AG04450 (cell line): Measurements from ENCODE around the gene OSBPL10. TPM values are rescaled to one million over a fixed set of nuclear protein-coding genes. Genes with fewer than 3 reads are reported as not detected.
A peak's percentile ranks its signal among the peaks of the same experiment; 100 is the strongest.

Source experiments
- CTCF ChIA-PET: fragments of 300-600, 350-600 bp; formaldehyde crosslinking; extraction: SDS; loops from one replicate; lab custom pipeline; 2022; ENCODE audit warnings: antibody characterized with exemption, inconsistent platforms; lab: Charles Lee
- POLR2A ChIA-PET: fragments of 350-600 bp; formaldehyde crosslinking; extraction: SDS; loops from one replicate; lab custom pipeline; 2021; ENCODE audit warnings: antibody characterized with exemption, inconsistent platforms; lab: Yijun Ruan, JAX
- DNase-seq: peaks from one replicate; pipeline ENCODE4 v3.0.0-alpha.2; 2011; ENCODE audit warnings: low read depth, low spot score
- H3K27ac ChIP-seq: one replicate; pipeline ENCODE4 v1.5.1; 2012; ENCODE audit warnings: low read depth, low read length, control low read depth
- H3K27me3 ChIP-seq: one replicate; pipeline ENCODE4 v1.6.0; 2012; ENCODE audit warnings: low read length; ENCODE audit not compliant: control insufficient read depth, insufficient read depth
- H3K4me3 ChIP-seq: 2 replicates; pipeline ENCODE4 v1.5.1; 2011; ENCODE audit warnings: mild to moderate bottlenecking, low read depth, low read length, control low read depth
- H3K9me3 ChIP-seq: 2 replicates; pipeline ENCODE4 v1.5.1; 2012; ENCODE audit warnings: low read length; ENCODE audit not compliant: control insufficient read depth, insufficient read depth
- polyA plus RNA-seq: library from polyadenylated mRNA; depleted of rRNA; stranded (reverse); fragments of >200 nt; gene quantifications from 2 replicates; pipeline ENCODE4 v1.2.3, GENCODE V29; 2011
- TF ChIP-seq, protein P1 (sequence below): IDR thresholded peaks from 2 replicates; pipeline ENCODE4 v1.5.1; 2011; ENCODE audit warnings: low read depth, low read length, control low read depth, inconsistent platforms

OSBPL10 gene
- polyA plus RNA-seq, 1 experiment, result 13.2 TPM

DNA sequence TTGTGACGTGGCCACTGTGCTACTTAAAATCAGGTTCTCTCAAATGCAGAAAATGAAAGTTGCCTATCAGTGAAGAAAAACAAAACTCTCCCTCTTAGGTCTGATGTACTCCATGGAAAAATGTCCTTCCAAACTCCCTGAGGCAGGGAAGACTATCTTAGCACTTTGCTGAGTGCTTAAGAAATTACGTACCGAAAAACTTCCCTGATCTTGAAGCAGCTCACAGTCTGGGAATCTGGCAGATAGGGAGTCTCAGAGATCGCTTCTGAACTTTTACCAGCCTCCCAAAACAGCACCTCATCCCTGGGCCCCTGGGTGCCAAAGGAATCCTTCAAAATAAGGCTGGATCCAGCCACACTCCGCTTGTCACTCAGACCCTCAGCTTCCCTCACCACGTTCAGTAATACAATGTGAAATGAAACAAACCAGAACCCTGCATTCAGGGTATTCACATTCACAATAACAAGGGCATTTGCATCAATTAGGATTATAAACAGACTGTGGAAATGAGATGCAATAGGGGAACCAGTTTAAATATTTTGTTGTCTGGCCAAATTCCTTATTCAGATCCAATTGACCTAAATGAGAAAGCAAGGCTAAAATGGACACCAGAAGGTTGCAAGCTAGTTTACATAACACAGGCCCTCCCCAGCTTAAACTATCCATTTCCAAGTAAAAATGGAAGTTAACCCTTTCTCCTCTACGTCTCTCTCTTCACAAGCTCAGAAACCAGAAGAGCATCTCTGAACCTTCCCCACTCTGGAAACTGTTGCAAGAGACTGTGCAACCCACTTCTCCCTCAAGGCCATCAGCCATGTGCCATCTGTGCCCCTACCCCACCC, 20.9 kb downstream of the OSBPL10 start:
- Histone ChIP-seq H3K27ac (peak overlapping the region; percentile 49), H3K27me3 (no peaks in the 10 kb centered on the region), H3K9me3 (peaks cover 8% of the 10 kb centered on the region; the same call in 1 of the 2 replicates), H3K4me3 (peak overlapping the region; percentile 50)
- ChIA-PET POLR2A (interaction anchor here (0.6 kb wide), 1 partner anchor 11 kb away, joined by 3 read pairs; no protein-coding TSS in a partner anchor), CTCF (interaction anchor here (0.7 to 1.5 kb wide), 5 partner anchors 11 to 410 kb away, joined by 3 to 5 read pairs (median 4); no protein-coding TSS in a partner anchor)
- no peak for DNase-seq
- TF ChIP-seq, protein P1, sequence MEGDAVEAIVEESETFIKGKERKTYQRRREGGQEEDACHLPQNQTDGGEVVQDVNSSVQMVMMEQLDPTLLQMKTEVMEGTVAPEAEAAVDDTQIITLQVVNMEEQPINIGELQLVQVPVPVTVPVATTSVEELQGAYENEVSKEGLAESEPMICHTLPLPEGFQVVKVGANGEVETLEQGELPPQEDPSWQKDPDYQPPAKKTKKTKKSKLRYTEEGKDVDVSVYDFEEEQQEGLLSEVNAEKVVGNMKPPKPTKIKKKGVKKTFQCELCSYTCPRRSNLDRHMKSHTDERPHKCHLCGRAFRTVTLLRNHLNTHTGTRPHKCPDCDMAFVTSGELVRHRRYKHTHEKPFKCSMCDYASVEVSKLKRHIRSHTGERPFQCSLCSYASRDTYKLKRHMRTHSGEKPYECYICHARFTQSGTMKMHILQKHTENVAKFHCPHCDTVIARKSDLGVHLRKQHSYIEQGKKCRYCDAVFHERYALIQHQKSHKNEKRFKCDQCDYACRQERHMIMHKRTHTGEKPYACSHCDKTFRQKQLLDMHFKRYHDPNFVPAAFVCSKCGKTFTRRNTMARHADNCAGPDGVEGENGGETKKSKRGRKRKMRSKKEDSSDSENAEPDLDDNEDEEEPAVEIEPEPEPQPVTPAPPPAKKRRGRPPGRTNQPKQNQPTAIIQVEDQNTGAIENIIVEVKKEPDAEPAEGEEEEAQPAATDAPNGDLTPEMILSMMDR, result no peak

DNA sequence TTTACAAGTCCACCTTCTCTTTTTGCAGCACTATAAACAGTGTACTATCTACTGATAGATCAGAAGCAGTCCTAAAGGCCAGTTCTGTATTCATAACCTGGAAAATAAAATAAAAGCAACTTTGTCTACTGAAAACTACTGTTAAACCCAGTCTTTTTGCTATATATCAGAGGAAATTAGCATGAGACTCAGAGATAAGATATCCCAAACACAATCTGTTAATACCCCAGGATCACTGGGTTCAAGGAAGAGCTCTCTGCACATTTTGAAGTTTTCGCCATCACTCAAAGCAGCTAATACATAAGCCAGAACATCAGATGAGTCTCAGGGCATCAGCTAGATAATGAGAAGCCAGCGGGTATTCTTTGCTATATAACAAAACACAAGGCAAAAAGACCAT, 21.8 kb downstream of the OSBPL10 start:
- Histone ChIP-seq H3K27ac (no peak overlapping the region), H3K4me3 (no peak overlapping the region), H3K9me3 (peaks cover 8% of the 10 kb centered on the region; the same call in 1 of the 2 replicates), H3K27me3 (no peaks in the 10 kb centered on the region)
- DNase-seq, result no peak
- ChIA-PET CTCF (no interaction called here), POLR2A (no interaction called here)
- TF ChIP-seq, protein P1, result no peak

DNA sequence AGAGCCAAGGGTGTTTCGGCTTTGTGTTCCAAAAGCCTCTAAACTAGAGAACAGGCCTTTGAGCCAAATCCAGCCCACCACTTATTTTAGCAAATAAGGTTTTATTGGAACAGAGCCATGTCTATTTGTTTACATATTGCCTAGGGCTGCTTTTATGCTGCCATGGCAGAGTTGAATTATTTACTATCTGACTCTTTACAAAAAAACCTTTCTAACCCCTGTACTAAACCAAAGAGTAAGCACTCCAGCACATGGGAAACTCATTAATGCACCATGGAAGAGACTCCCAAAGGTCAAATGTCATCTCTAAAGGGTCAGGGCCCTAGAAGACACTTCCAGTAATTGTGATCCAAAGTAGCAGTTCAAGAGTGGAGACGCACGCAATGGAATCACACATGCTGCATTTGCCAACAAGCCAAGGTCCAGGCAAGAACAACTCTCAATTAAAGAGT, 22.3 kb downstream of the OSBPL10 start:
- no peak overlapping the region for H3K4me3 ChIP-seq
- ChIA-PET POLR2A (no interaction called here), CTCF (no interaction called here)
- no peak overlapping the region for H3K27ac ChIP-seq
- H3K9me3 ChIP-seq, result peaks cover 8% of the 10 kb centered on the region; the same call in 1 of the 2 replicates
- TF ChIP-seq, protein P1, result no peak
- DNase-seq, result no peak
- H3K27me3 ChIP-seq, result no peaks in the 10 kb centered on the region

DNA sequence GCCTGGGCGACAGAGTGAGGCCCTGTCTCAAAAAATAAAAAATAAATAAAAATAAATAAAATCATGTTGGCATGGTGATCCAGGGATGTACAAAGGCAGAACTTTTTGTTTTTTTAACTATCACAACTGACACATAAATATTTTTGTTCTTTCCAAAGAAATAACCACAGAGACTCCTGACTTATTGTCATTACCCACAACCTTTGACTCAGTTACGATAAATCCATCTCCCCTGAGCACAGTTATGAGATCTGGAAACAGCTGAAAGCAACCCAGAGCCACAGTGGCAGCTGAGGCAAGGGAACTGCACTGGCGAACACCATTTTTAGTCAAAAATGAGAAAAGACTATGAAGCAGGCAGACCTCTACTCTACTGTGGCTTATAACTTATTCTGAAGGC, 24.0 kb downstream of the OSBPL10 start:
- no peak overlapping the region for H3K27ac ChIP-seq
- TF ChIP-seq, protein P1, result no peak
- no peak for DNase-seq
- H3K9me3 ChIP-seq, result peaks cover 8% of the 10 kb centered on the region; the same call in 1 of the 2 replicates
- no peaks in the 10 kb centered on the region for H3K27me3 ChIP-seq
- ChIA-PET POLR2A (no interaction called here), CTCF (no interaction called here)
- H3K4me3 ChIP-seq, result no peak overlapping the region

DNA sequence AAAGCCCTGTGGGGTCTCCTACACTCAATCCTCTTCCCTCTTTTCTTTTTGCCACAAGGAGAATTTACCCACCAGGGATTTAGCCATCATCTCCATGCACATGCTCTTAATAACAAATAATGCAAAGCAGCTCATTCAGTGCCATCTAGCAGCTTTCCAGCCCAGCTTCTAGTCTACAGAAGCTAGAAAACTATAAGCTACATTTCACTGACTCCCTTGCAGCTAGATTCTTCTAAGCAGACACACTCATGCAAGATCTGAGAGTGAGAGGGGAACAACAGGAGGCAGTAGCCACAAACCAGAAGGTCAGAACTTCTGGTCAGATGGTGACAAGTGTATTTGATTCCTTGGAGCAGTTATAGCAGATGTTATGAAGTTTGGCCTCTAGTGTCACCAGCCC, 25.5 kb downstream of the OSBPL10 start:
- DNase-seq, result no peak
- peaks cover 10% of the 10 kb centered on the region; the same call in 1 of the 2 replicates for H3K9me3 ChIP-seq
- TF ChIP-seq, protein P1, result no peak
- POLR2A ChIA-PET, result no interaction called here
- no peak overlapping the region for H3K4me3 ChIP-seq
- CTCF ChIA-PET, result no interaction called here
- no peaks in the 10 kb centered on the region for H3K27me3 ChIP-seq
- H3K27ac ChIP-seq, result no peak overlapping the region
